PFSK-1 (cell line): ENCODE results near the gene ADAMTS14.

Experiments used
- FOXP2 ChIP-seq: optimal IDR thresholded peaks from 2 replicates; pipeline ENCODE3; 2011; ENCODE audit warnings: borderline replicate concordance, control low read depth, inconsistent platforms; ENCODE audit not compliant: insufficient read depth; ENCODE audit errors: extremely low read length, extremely low read depth
- POLR2AphosphoS5 ChIP-seq: IDR thresholded peaks from 2 replicates; pipeline ENCODE4 v1.6.1; 2012; ENCODE audit warnings: low read depth, mild to moderate bottlenecking, control low read depth, low read length, moderate library complexity
- REST ChIP-seq, 2 experiments: IDR thresholded peaks; 2 replicates each; pipeline versions ENCODE4 v1.6.1 to v1.8.0; 2011 to 2012; ENCODE audit warnings: low read depth in 2 of 2, low read length in 2 of 2, control low read depth in 1 of 2, inconsistent platforms in 1 of 2, mild to moderate bottlenecking in 1 of 2, moderate library complexity in 1 of 2; ENCODE audit not compliant: insufficient read depth in 1 of 2
- SIN3A ChIP-seq: IDR thresholded peaks from 2 replicates; pipeline ENCODE4 v1.6.1; 2012; ENCODE audit warnings: mild to moderate bottlenecking, low read length, moderate library complexity, borderline replicate concordance; ENCODE audit not compliant: insufficient read depth
- TAF1 ChIP-seq: IDR thresholded peaks from 2 replicates; pipeline ENCODE4 v1.6.1; 2012; ENCODE audit warnings: low read length, control low read depth, borderline replicate concordance; ENCODE audit not compliant: insufficient read depth

GRCh38 chr10:70683940-70684339 lies 11.6 kb downstream of the ADAMTS14 start:
- TF ChIP-seq SIN3A (no peak), REST (IDR thresholded peaks at IDR 0.05; ENCODE audit: insufficient read depth in 1 of 2, low read depth in 2 of 2, low read length in 2 of 2) (no peak), POLR2AphosphoS5 (no peak), TAF1 (no peak), FOXP2 (no peak)
